LoVo (cell line): ENCODE results near the gene CFAP77.

ENCODE experiments used
- DNase-seq: peaks from one replicate; pipeline ENCODE4 v3.0.0-alpha.2; 2016; ENCODE audit warnings: low spot score

The CFAP77 gene

GRCh38 chr9:132582276-132582785 is 172.3 kb downstream of the CFAP77 start, which contains the start of gene BARHL1:
TSS of gene BARHL1 (plus strand) at chr9:132582606. CDS start at chr9:132582798, 192 bp downstream.
- DNase-seq = no peak

GRCh38 chr9:132582786-132583583 is 173.0 kb downstream of the CFAP77 start:
- no peak for DNase-seq

- no peak for DNase-seq
Observed at GRCh38 chr9:132583584-132584304, 173.7 kb downstream of the CFAP77 start.

GRCh38 chr9:132584601-132585560 is 174.9 kb downstream of the CFAP77 start:
- DNase-seq = no peak

- no peak for DNase-seq
Observed at GRCh38 chr9:132585954-132586829, 176.2 kb downstream of the CFAP77 start.

GRCh38 chr9:132586830-132587591 is 177.0 kb downstream of the CFAP77 start:
- no peak for DNase-seq

- DNase-seq = no peak
Observed at GRCh38 chr9:132587592-132587955, 177.6 kb downstream of the CFAP77 start.

GRCh38 chr9:132588098-132588497 is 178.1 kb downstream of the CFAP77 start:
- DNase-seq = no peak

GRCh38 chr9:132588501-132589147 is 178.6 kb downstream of the CFAP77 start:
- DNase-seq = no peak

GRCh38 chr9:132589148-132590036 is 179.4 kb downstream of the CFAP77 start:
- DNase-seq = no peak

GRCh38 chr9:132590037-132590317 is 180.0 kb downstream of the CFAP77 start:
- no peak for DNase-seq

- DNase-seq = no peak
Observed at GRCh38 chr9:132590318-132591182, 180.5 kb downstream of the CFAP77 start.

- DNase-seq = no peak
Observed at GRCh38 chr9:132591244-132591643, 181.2 kb downstream of the CFAP77 start.

GRCh38 chr9:132591751-132592314 is 181.8 kb downstream of the CFAP77 start:
- no peak for DNase-seq

- DNase-seq = no peak
Observed at GRCh38 chr9:132592451-132592850, 182.4 kb downstream of the CFAP77 start.

GRCh38 chr9:132594412-132594811 is 184.4 kb downstream of the CFAP77 start:
- DNase-seq = no peak

GRCh38 chr9:132595319-132595718 is 185.3 kb downstream of the CFAP77 start:
- DNase-seq = no peak

- no peak for DNase-seq
Observed at GRCh38 chr9:132596200-132596599, 186.2 kb downstream of the CFAP77 start.
